Astrocyte of the spinal cord (primary cell): ENCODE results near the gene TSPAN19.

Experiments
- DNase-seq: peaks from one replicate; pipeline ENCODE4 v3.0.0; 2011; ENCODE audit warnings: low read depth, low spot score
- H3K4me3 ChIP-seq: 2 replicates; pipeline ENCODE4 v1.5.1; 2011; ENCODE audit warnings: low read depth, mild to moderate bottlenecking, low read length, moderate library complexity
- in situ Hi-C: cut with HindIII; loops from 2 replicates; pipeline ENCODE4 v1.10.0; 2017; ENCODE audit warnings: low sequenced_read_pairs
- TF ChIP-seq, protein P1 (sequence below): IDR thresholded peaks from 2 replicates; pipeline ENCODE4 v1.5.1; 2012; ENCODE audit warnings: low read depth, mild to moderate bottlenecking, low read length, inconsistent platforms

The TSPAN19 gene

DNA sequence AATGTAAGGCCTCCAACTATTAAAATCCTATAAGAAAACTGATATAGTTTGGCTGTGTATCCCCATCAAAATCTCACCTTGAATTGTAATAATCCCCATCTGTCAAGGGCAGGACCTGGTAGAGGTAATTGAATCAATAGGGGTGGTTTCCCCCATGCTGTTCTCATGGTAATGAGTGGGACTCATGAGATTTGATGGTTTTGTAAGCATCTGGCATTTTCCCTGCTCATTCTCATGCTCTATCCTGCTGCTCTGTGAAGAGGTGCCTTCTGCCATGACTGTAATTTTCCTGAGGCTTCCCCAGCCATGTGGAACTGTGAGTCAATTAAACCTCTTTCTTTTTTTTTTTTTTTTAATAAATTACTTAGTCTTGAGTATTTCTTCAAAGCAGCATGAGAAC lies 31.9 kb downstream of the TSPAN19 start:
- TF ChIP-seq, protein P1, sequence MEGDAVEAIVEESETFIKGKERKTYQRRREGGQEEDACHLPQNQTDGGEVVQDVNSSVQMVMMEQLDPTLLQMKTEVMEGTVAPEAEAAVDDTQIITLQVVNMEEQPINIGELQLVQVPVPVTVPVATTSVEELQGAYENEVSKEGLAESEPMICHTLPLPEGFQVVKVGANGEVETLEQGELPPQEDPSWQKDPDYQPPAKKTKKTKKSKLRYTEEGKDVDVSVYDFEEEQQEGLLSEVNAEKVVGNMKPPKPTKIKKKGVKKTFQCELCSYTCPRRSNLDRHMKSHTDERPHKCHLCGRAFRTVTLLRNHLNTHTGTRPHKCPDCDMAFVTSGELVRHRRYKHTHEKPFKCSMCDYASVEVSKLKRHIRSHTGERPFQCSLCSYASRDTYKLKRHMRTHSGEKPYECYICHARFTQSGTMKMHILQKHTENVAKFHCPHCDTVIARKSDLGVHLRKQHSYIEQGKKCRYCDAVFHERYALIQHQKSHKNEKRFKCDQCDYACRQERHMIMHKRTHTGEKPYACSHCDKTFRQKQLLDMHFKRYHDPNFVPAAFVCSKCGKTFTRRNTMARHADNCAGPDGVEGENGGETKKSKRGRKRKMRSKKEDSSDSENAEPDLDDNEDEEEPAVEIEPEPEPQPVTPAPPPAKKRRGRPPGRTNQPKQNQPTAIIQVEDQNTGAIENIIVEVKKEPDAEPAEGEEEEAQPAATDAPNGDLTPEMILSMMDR, result no peak
- no peak overlapping the region for H3K4me3 ChIP-seq
- no peak for DNase-seq
- in situ Hi-C loops, result no loop called here

DNA sequence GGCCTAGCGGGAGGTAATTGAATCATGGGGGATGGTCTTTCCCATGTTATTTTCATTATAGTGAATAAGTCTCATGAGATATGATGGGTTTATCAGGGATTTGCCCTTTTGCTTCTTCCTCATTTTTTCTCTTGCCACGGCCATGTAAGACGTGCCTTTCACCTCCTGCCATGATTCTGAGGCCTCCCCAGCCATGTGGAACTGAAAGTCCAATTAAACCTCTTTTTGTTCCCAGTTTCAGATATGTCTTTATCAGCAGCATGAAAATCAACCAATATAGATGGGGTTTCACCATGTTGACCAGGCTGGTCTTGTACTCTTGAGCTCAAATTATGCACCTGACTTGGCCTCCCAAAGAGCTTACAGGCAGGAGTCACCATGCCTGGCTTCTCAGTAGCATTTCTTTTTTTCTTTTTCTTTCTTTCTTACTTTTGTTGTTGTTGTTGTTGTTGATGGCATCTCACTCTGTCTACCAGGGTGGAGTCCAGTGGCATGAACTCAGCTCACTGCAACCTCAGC lies 33.2 kb downstream of the TSPAN19 start:
- in situ Hi-C loops, result no loop called here

DNA sequence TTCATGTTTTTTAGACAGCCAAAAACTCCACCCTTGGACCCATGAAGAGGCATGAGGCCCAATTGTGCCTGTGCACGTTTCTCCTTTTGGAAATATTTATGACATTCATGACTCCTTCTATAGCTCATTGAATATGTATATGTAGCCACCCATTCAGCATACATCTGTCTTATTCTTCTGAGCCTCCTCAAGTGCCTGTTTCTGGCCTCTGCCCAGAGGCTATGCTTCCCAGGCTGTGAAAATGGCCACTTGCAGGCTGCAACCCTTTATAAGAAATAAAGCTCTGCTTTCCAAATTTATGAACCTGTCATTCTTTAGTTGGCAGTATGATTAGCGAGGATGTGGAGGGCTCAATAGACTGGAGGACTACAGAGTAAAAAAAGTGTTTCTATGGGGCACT lies 35.3 kb downstream of the TSPAN19 start:
- DNase-seq, result no peak
- in situ Hi-C loops, result no loop called here
- TF ChIP-seq, protein P1, result no peak
- no peak overlapping the region for H3K4me3 ChIP-seq

More for the DNA sequence above, 33.2 kb downstream of the TSPAN19 start:
- no peak for DNase-seq
- TF ChIP-seq, protein P1, result no peak
- H3K4me3 ChIP-seq, result no peak overlapping the region

DNA sequence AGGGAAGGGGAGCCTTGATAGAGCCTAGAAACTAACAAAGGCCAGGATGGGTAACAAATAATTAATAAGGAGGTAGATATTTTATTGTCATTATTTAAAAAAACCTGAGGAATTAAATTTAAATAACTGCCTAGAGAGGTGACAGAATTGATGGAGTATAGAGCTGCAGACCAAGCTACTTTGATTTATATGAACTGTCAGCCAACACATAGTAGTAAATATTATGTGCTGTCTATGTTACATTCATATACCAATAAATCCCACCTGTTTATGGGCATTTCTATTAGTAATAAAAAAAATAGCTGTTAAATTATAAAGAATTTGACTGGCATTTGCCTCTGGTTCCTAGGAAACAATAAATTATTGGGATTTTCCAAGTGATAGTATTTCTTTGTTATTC lies 37.7 kb downstream of the TSPAN19 start:
- DNase-seq, result no peak
- no peak overlapping the region for H3K4me3 ChIP-seq
- TF ChIP-seq, protein P1, result no peak
- in situ Hi-C loops, result no loop called here

DNA sequence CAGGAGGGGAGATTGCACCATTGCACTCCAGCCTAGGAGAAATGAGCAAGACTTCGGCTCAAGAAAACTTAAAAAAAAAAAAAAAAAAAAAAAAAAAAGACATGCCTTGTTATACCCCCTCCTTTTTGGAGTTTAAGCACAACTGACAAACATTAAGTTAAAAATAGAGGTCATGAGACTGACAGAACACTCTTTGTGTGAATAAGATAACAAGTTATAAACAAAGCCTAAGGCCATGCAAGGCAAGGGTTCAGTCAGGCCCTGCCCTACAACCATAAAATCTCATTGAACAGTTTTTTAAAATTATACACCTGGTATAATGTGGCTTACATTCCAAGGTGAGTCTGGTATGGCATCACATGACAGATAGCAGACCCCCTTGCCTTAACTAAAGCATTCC lies 39.3 kb downstream of the TSPAN19 start:
- TF ChIP-seq, protein P1, result no peak
- no peak overlapping the region for H3K4me3 ChIP-seq
- in situ Hi-C loops, result no loop called here
- DNase-seq, result no peak

DNA sequence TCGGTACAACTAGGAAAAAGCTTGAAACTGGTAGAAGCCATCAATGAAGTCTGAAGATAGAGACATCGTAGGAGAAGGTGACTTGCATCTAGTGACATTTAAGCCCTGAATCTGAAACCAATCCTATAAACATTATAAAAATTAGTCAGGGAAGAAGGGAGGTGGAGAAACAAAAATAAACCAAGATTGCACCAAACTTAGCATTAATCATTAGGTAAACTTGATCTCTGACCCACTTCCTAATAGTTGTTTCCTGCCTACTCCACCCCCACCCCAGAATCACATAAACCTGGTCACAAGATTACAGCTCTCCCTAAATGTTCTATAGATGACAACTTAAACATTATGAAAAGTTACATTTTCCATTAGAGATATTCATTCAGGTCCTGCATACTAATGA lies 40.4 kb downstream of the TSPAN19 start:
- H3K4me3 ChIP-seq, result no peak overlapping the region
- in situ Hi-C loops, result no loop called here
- TF ChIP-seq, protein P1, result no peak
- no peak for DNase-seq

DNA sequence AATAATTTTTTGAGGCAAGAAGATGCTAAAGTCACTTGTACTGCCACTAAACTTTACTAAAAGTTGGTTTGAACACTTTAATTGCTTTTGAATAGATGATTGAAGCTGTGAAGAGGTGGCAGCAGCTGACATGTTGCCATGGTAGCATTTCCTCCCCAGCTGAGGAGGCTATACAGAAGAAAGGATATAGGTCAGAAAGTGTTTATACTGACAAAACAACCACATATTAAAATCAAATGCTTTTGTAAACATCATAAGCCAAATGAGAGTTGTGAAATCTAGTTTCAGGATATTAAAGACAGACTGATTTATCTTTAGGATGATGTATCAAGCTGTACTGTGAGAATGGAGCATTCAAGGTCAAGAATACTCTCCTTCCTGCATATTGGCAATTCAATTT lies 41.7 kb downstream of the TSPAN19 start:
- no peak overlapping the region for H3K4me3 ChIP-seq
- TF ChIP-seq, protein P1, result no peak
- DNase-seq, result no peak
- in situ Hi-C loops, result no loop called here
